ENCODE results near the gene SIGLEC7. TPM values are rescaled to one million over a fixed set of nuclear protein-coding genes. Genes with fewer than 3 reads are reported as not detected.

SIGLEC7 gene
- total and polyA plus RNA-seq, 10 of the 15 experiments (the other 5 are each of a cell fraction or from before 2014, with no cell fraction given) = 0.15 TPM; not detected in 9

DNA sequence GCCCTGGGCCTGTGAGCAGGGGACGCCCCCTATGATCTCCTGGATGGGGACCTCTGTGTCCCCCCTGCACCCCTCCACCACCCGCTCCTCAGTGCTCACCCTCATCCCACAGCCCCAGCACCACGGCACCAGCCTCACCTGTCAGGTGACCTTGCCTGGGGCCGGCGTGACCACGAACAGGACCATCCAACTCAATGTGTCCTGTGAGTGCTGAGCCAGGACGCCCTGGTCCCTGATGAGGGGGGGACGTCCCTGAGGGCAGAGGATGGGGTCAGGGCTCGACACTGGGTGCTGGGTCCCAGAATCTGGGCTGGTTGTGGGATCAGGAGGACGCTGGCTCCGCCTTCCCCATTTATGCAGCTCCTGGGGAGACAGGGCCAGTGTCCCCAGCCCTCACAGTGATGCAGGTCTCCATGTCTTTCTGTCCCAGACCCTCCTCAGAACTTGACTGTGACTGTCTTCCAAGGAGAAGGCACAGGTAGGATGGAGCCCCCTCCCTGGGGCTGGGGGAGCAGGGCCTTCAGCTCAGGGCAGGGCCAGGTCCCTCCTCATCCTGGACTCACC, 2.5 kb downstream of the SIGLEC7 start (continued):
- no peak for TF ChIP-seq TAF1 (IDR thresholded peaks at IDR 0.05; ENCODE audit: borderline replicate concordance, low read depth, low read length)

GRCh38 chr19:51145916-51146493, 3.9 kb downstream of the SIGLEC7 start:
- FAIRE-seq (no peak), ATAC-seq (no peak), DNase-seq (ENCODE audit: low read depth, low spot score) (no peak)
- ChIA-PET CTCF (interaction anchor here (1.1 to 1.5 kb wide), 2 partner anchors 12 to 113 kb away, joined by 3 to 4 read pairs; no protein-coding TSS in a partner anchor), RAD21 (ENCODE audit: unreplicated experiment) (no interaction called here), POLR2A (no interaction called here), SMC1A (ENCODE audit: uncharacterized antibody, unreplicated experiment) (no interaction called here)
- intact Hi-C loops (cut with micrococcal nuclease; ENCODE audit: unreplicated experiment) (no loop called here), in situ Hi-C loops (cut with MboI) (no loop called here)
- no peak overlapping the region for H3K4me2 ChIP-seq (ENCODE audit: control insufficient read depth, insufficient read depth)
- 1% methylated on average over 4 of the region's 4 CpGs for WGBS (ENCODE audit: insufficient coverage, insufficient replicate concordance, low lambda C conversion rate, missing lambda C conversion rate)
- H4K20me1 ChIP-seq (ENCODE audit: control insufficient read depth, insufficient read depth) = no peaks in the 10 kb centered on the region
- BruUV-seq (replicated peaks) = no TSS peak
- no peak overlapping the region for H3K4me3 ChIP-seq
- no peak overlapping the region for H2AFZ ChIP-seq (ENCODE audit: control insufficient read depth, low read depth, low read length)
- no peaks in the 10 kb centered on the region for H3K9me3 ChIP-seq (replicated peaks; ENCODE audit: control insufficient read depth, insufficient read depth, low read length)
- no peak overlapping the region for H3K9ac ChIP-seq (ENCODE audit: control insufficient read depth, insufficient read depth, low read length)
- H3K27me3 ChIP-seq (replicated peaks in 1 of 2; ENCODE audit: control insufficient read depth in 2 of 2, insufficient read depth in 2 of 2, low read length in 1 of 2) = peaks cover 0 to 2% of the 10 kb centered on the region in 2 experiments; a peak in 3 of 4 replicates
- H3K4me1 ChIP-seq (ENCODE audit: control insufficient read depth, insufficient read depth, low read length) = no peaks in the 10 kb centered on the region
- H3K36me3 ChIP-seq (ENCODE audit: control insufficient read depth in 2 of 2, insufficient read depth in 2 of 2, low read length in 1 of 2) = no peaks in the 10 kb centered on the region
- no peaks in the 10 kb centered on the region for H3K79me2 ChIP-seq (ENCODE audit: control insufficient read depth, insufficient read depth, low read length)
- no peak overlapping the region for H3K27ac ChIP-seq (ENCODE audit: control insufficient read depth, insufficient read depth)
- TF ChIP-seq MTA3 (IDR thresholded peaks at IDR 0.05; ENCODE audit: borderline replicate concordance, low read length) = no peak
- TF ChIP-seq, protein P1, sequence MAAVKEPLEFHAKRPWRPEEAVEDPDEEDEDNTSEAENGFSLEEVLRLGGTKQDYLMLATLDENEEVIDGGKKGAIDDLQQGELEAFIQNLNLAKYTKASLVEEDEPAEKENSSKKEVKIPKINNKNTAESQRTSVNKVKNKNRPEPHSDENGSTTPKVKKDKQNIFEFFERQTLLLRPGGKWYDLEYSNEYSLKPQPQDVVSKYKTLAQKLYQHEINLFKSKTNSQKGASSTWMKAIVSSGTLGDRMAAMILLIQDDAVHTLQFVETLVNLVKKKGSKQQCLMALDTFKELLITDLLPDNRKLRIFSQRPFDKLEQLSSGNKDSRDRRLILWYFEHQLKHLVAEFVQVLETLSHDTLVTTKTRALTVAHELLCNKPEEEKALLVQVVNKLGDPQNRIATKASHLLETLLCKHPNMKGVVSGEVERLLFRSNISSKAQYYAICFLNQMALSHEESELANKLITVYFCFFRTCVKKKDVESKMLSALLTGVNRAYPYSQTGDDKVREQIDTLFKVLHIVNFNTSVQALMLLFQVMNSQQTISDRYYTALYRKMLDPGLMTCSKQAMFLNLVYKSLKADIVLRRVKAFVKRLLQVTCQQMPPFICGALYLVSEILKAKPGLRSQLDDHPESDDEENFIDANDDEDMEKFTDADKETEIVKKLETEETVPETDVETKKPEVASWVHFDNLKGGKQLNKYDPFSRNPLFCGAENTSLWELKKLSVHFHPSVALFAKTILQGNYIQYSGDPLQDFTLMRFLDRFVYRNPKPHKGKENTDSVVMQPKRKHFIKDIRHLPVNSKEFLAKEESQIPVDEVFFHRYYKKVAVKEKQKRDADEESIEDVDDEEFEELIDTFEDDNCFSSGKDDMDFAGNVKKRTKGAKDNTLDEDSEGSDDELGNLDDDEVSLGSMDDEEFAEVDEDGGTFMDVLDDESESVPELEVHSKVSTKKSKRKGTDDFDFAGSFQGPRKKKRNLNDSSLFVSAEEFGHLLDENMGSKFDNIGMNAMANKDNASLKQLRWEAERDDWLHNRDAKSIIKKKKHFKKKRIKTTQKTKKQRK (IDR thresholded peaks at IDR 0.05; ENCODE audit: low read depth, low read length) = no peak
- no peak for TF ChIP-seq TCF3 (IDR thresholded peaks at IDR 0.05; ENCODE audit: borderline replicate concordance, insufficient read depth, low read depth, low read length)
- TF ChIP-seq E2F4 (IDR thresholded peaks at IDR 0.05; ENCODE audit: low read depth, low read length) = no peak
- TF ChIP-seq FOS (IDR thresholded peaks at IDR 0.05; ENCODE audit: borderline replicate concordance, extremely low read depth, insufficient read length) = no peak
- TF ChIP-seq ETV6 (conservative IDR thresholded peaks at IDR 0.05 in 1 of 2, IDR thresholded peaks at IDR 0.05 in 1 of 2; ENCODE audit: borderline replicate concordance in 1 of 2, low read depth in 1 of 2) = no peak
- no peak for TF ChIP-seq TCF12 (IDR thresholded peaks at IDR 0.05; ENCODE audit: low read depth, low read length)
- TF ChIP-seq HDGF (IDR thresholded peaks at IDR 0.05) = no peak
- TF ChIP-seq RAD51 (IDR thresholded peaks at IDR 0.05) = no peak
- TF ChIP-seq IKZF2 (IDR thresholded peaks at IDR 0.05) = no peak
- no peak for TF ChIP-seq RAD21 (IDR thresholded peaks at IDR 0.05; ENCODE audit: insufficient read depth, low read depth, low read length)
- no peak for TF ChIP-seq RELB (IDR thresholded peaks at IDR 0.05; ENCODE audit: low read depth)
- TF ChIP-seq KDM1A (IDR thresholded peaks at IDR 0.05; ENCODE audit: borderline replicate concordance) = no peak
- TF ChIP-seq NR2C2 (IDR thresholded peaks at IDR 0.05; ENCODE audit: borderline replicate concordance, control insufficient read depth, insufficient read length, low read depth) = no peak
- TF ChIP-seq CEBPB (IDR thresholded peaks at IDR 0.05; ENCODE audit: borderline replicate concordance in 1 of 2, low read depth in 2 of 2, low read length in 2 of 2) = no peak

Data from GM12878 (cell line).